ENCODE results near the gene C1QTNF12. TPM values are rescaled to one million over a fixed set of nuclear protein-coding genes. Genes with fewer than 3 reads are reported as not detected.
"Not testable (repeated sequence)": the region's sequence is repeated elsewhere in the genome, so short reads cannot be mapped to it uniquely, and the experiment has no call there.

Gene C1QTNF12
- total and polyA plus RNA-seq, 4 experiments from 2014 or later, result 0.31 to 3.3 (median 2.4) TPM; not detected in 1

DNA sequence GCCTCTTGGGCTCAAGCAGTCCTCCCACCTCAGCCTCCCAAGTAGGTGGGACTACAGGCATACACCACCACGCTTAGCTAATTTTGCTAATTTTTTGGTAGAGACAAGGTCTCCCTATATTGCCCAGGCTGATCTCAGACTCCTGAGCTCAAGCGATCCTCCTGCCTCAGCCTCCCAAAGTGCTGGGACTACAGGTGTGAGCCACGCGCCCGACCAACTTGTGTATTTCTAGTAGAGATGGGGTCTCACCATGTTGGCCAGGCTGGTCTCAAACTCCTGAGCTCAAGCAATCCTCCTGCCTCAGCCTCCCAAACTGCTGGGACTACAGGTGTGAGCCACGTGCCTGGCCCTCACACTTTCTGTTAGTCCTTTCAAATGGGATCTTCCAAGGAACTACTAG lies 50.8 kb downstream of the C1QTNF12 start:
- DNase-seq; H3K36me3 ChIP-seq (ENCODE audit: insufficient read depth, low read length); H3K4me3 ChIP-seq (ENCODE audit: low read length in 2 of 2); H3K4me3 Mint-ChIP-seq; POLR2A ChIA-PET (ENCODE audit: partially characterized antibody); H3K36me3 Mint-ChIP-seq; intact Hi-C loops (cut with micrococcal nuclease); H3K4me1 Mint-ChIP-seq; H3K9me3 ChIP-seq (ENCODE audit: control insufficient read depth in 1 of 2, low read length in 2 of 2); H3K4me1 ChIP-seq (ENCODE audit: insufficient read depth, low read length); H3K27me3 Mint-ChIP-seq; H3K27me3 ChIP-seq (ENCODE audit: insufficient read depth, low read length); H3K27ac ChIP-seq (ENCODE audit: low read depth, low read length): not testable (repeated sequence)
- H3K9me3 Mint-ChIP-seq, result peaks cover 0 to 17% (median 7%) of the 10 kb centered on the region in 8 donors
- CTCF ChIA-PET (ENCODE audit: partially characterized antibody), result interaction anchor here (1.6 kb wide), 1 partner anchor 73 kb away, joined by 5 read pairs; no protein-coding TSS in a partner anchor
- H3K27ac Mint-ChIP-seq, result peak overlapping the region in 2 of 7 donors; percentile 4 to 35

DNA sequence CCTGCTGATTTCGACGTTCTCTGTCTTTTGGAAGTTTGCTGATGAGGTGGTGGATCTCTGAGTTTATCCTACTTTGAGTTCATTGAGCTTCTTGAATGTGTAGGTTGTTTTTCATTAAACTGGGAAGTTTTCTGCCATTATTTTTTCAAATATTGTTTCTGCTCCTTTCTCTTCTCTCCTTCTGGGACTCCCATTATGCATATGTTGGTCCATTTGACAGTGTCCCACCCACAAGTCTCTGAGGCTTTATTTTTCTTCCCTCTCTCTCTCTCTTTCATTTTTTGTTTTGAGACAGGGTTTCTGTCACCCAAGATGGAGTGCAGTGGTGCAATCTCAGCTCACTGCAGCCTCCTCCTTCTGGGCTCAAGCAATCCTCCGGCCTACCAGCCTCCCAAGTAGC lies 51.8 kb downstream of the C1QTNF12 start:
- intact Hi-C loops (cut with micrococcal nuclease), result no loop called here
- no peak overlapping the region for H3K27ac ChIP-seq (ENCODE audit: low read depth, low read length)
- Mint-ChIP-seq H3K36me3 (no peaks in the 10 kb centered on the region), H3K27me3 (peaks cover 0 to 2% of the 10 kb centered on the region in 2 donors), H3K4me3 (no peak overlapping the region), H3K4me1 (no peaks in the 10 kb centered on the region), H3K27ac (peak overlapping the region in 1 of 7 donors; percentile 53), H3K9me3 (peaks cover 0 to 17% (median 7%) of the 10 kb centered on the region in 8 donors)
- CTCF ChIA-PET (ENCODE audit: partially characterized antibody), result interaction anchor here (1.6 kb wide), 1 partner anchor 72 kb away, joined by 5 read pairs; no protein-coding TSS in a partner anchor
- no peaks in the 10 kb centered on the region for H3K27me3 ChIP-seq (ENCODE audit: insufficient read depth, low read length)
- POLR2A ChIA-PET (ENCODE audit: partially characterized antibody), result no interaction called here
- DNase-seq, result no peak
- no peaks in the 10 kb centered on the region for H3K4me1 ChIP-seq (ENCODE audit: insufficient read depth, low read length)
- no peaks in the 10 kb centered on the region for H3K36me3 ChIP-seq (ENCODE audit: insufficient read depth, low read length)
- no peak overlapping the region for H3K4me3 ChIP-seq (ENCODE audit: low read length in 2 of 2)
- H3K9me3 ChIP-seq (ENCODE audit: control insufficient read depth in 1 of 2, low read length in 2 of 2), result no peaks in the 10 kb centered on the region

Small RNA genes lying within 50 kb of the gene (microRNA-seq; reads per million reads assigned to microRNA genes)
- gene MIR6726 (ENCODE audit: borderline microRNAs expressed, borderline number of aligned reads, borderline replicate concordance), result 2.6 reads per million, percentile 7 among the genes with 10 or more reads in this experiment

Other genes with a start within 250 kb of the C1QTNF12 start
- gene HES4, start 246.6 kb downstream of the C1QTNF12 start, total RNA-seq, result not detected
- under 1 TPM in 1 of 2 donors, not detected in 1; 0.36 TPM for gene HES4, start 246.6 kb downstream of the C1QTNF12 start, polyA plus RNA-seq
- 10 to 100 TPM; 31.6 to 33.2 TPM for gene ISG15, start 233.2 kb downstream of the C1QTNF12 start, total RNA-seq
- 100 to 1,000 TPM; 212 to 309 TPM for gene ISG15, start 233.2 kb downstream of the C1QTNF12 start, polyA plus RNA-seq
- 1 to 10 TPM; 1.2 to 1.4 TPM for gene AGRN, start 226.6 kb downstream of the C1QTNF12 start, total RNA-seq
- gene AGRN, start 226.6 kb downstream of the C1QTNF12 start, polyA plus RNA-seq, result not detected
- not detected for gene RNF223, start 172.4 kb downstream of the C1QTNF12 start, total RNA-seq
- not detected for gene RNF223, start 172.4 kb downstream of the C1QTNF12 start, polyA plus RNA-seq
- 10 to 100 TPM; 15.0 to 15.1 TPM for gene C1orf159, start 130.6 kb downstream of the C1QTNF12 start, total RNA-seq
- 1 to 10 TPM; 3.8 to 7.9 TPM for gene C1orf159, start 130.6 kb downstream of the C1QTNF12 start, polyA plus RNA-seq
- gene TTLL10, start 72.8 kb downstream of the C1QTNF12 start, total RNA-seq, result not detected
- under 1 TPM; 0.27 to 0.45 TPM for gene TTLL10, start 72.8 kb downstream of the C1QTNF12 start, polyA plus RNA-seq
- gene TNFRSF18, start 40.1 kb downstream of the C1QTNF12 start, total RNA-seq, result 1 to 10 TPM; 8.0 to 8.6 TPM
- 10 to 100 TPM; 22.1 to 27.1 TPM for gene TNFRSF18, start 40.1 kb downstream of the C1QTNF12 start, polyA plus RNA-seq
- gene TNFRSF4, start 32.6 kb downstream of the C1QTNF12 start, total RNA-seq, result 10 to 100 TPM; 13.5 to 15.5 TPM
- 10 to 100 TPM; 63.2 to 75.1 TPM for gene TNFRSF4, start 32.6 kb downstream of the C1QTNF12 start, polyA plus RNA-seq
- 100 to 1,000 TPM; 125 to 138 TPM for gene SDF4, start 14.7 kb downstream of the C1QTNF12 start, total RNA-seq
- 100 to 1,000 TPM in 1 of 2 donors, 10 to 100 TPM in 1; 97.4 to 106 TPM for gene SDF4, start 14.7 kb downstream of the C1QTNF12 start, polyA plus RNA-seq
- 10 to 100 TPM; 23.0 to 23.7 TPM for gene B3GALT6, start 14.5 kb downstream of the C1QTNF12 start, total RNA-seq
- gene B3GALT6, start 14.5 kb downstream of the C1QTNF12 start, polyA plus RNA-seq, result 10 to 100 TPM in 1 of 2 donors, 1 to 10 TPM in 1; 5.4 to 14.4 TPM
- gene UBE2J2, start 27.1 kb upstream of the C1QTNF12 start, total RNA-seq, result 10 to 100 TPM; 82.8 to 92.9 TPM
- 10 to 100 TPM; 79.4 to 96.7 TPM for gene UBE2J2, start 27.1 kb upstream of the C1QTNF12 start, polyA plus RNA-seq
- gene SCNN1D, start 33.7 kb upstream of the C1QTNF12 start, total RNA-seq, result 10 to 100 TPM in 1 of 2 experiments, 1 to 10 TPM in 1; 9.6 to 11.5 TPM
- under 1 TPM in 1 of 2 donors, not detected in 1; 0.25 TPM for gene SCNN1D, start 33.7 kb upstream of the C1QTNF12 start, polyA plus RNA-seq
- 10 to 100 TPM; 59.7 to 65.6 TPM for gene ACAP3, start 61.2 kb upstream of the C1QTNF12 start, total RNA-seq
- gene ACAP3, start 61.2 kb upstream of the C1QTNF12 start, polyA plus RNA-seq, result 1 to 10 TPM; 5.4 to 6.9 TPM
- 10 to 100 TPM; 24.1 to 27.9 TPM for gene PUSL1, start 61.9 kb upstream of the C1QTNF12 start, total RNA-seq
- gene PUSL1, start 61.9 kb upstream of the C1QTNF12 start, polyA plus RNA-seq, result 10 to 100 TPM; 15.4 to 16.7 TPM
- 100 to 1,000 TPM; 163 to 173 TPM for gene INTS11, start 77.9 kb upstream of the C1QTNF12 start, total RNA-seq
- 10 to 100 TPM; 68.3 to 71.3 TPM for gene INTS11, start 77.9 kb upstream of the C1QTNF12 start, polyA plus RNA-seq
- gene CPTP, start 78.1 kb upstream of the C1QTNF12 start, total RNA-seq, result 10 to 100 TPM; 25.0 to 28.3 TPM
- gene CPTP, start 78.1 kb upstream of the C1QTNF12 start, polyA plus RNA-seq, result 10 to 100 TPM; 15.4 to 26.8 TPM
- 1 to 10 TPM; 1.5 TPM for gene TAS1R3, start 84.6 kb upstream of the C1QTNF12 start, total RNA-seq
- gene TAS1R3, start 84.6 kb upstream of the C1QTNF12 start, polyA plus RNA-seq, result under 1 TPM in 1 of 2 donors, not detected in 1; 0.47 TPM
- 10 to 100 TPM; 43.7 to 44.6 TPM for gene DVL1, start 102.7 kb upstream of the C1QTNF12 start, total RNA-seq
- 1 to 10 TPM in 1 of 2 donors, under 1 TPM in 1; 0.19 to 1.9 TPM for gene DVL1, start 102.7 kb upstream of the C1QTNF12 start, polyA plus RNA-seq
- under 1 TPM in 1 of 2 experiments, not detected in 1; 0.35 TPM for gene MXRA8, start 111.8 kb upstream of the C1QTNF12 start, total RNA-seq
- under 1 TPM in 1 of 2 donors, not detected in 1; 0.57 TPM for gene MXRA8, start 111.8 kb upstream of the C1QTNF12 start, polyA plus RNA-seq
- 10 to 100 TPM; 60.4 to 72.7 TPM for gene AURKAIP1, start 128.5 kb upstream of the C1QTNF12 start, total RNA-seq
- 100 to 1,000 TPM; 159 to 179 TPM for gene AURKAIP1, start 128.5 kb upstream of the C1QTNF12 start, polyA plus RNA-seq
- gene CCNL2, start 152.6 kb upstream of the C1QTNF12 start, total RNA-seq, result 100 to 1,000 TPM; 388 to 394 TPM
- gene CCNL2, start 152.6 kb upstream of the C1QTNF12 start, polyA plus RNA-seq, result 10 to 100 TPM; 18.3 to 36.6 TPM
- 100 to 1,000 TPM; 119 to 123 TPM for gene MRPL20, start 160.6 kb upstream of the C1QTNF12 start, total RNA-seq
- gene MRPL20, start 160.6 kb upstream of the C1QTNF12 start, polyA plus RNA-seq, result 100 to 1,000 TPM; 171 to 202 TPM
- gene ANKRD65, start 174.6 kb upstream of the C1QTNF12 start, total RNA-seq, result not detected
- not detected for gene ANKRD65, start 174.6 kb upstream of the C1QTNF12 start, polyA plus RNA-seq
- gene VWA1, start 189.0 kb upstream of the C1QTNF12 start, total RNA-seq, result not detected
- gene VWA1, start 189.0 kb upstream of the C1QTNF12 start, polyA plus RNA-seq, result not detected
- gene ATAD3C, start 203.0 kb upstream of the C1QTNF12 start, total RNA-seq, result 1 to 10 TPM; 1.5 to 1.6 TPM
- 1 to 10 TPM; 1.8 to 2.1 TPM for gene ATAD3C, start 203.0 kb upstream of the C1QTNF12 start, polyA plus RNA-seq
- gene ATAD3B, start 225.0 kb upstream of the C1QTNF12 start, total RNA-seq, result 10 to 100 TPM; 51.1 to 53.8 TPM
- gene ATAD3B, start 225.0 kb upstream of the C1QTNF12 start, polyA plus RNA-seq, result 1 to 10 TPM; 2.9 to 8.1 TPM

All from CD4-positive, alpha-beta memory T cell (primary cell).